ENCODE results near the gene GABRA5. TPM values are rescaled to one million over a fixed set of nuclear protein-coding genes. Genes with fewer than 3 reads are reported as not detected.

Gene GABRA5
- total and polyA plus RNA-seq, 2 experiments from 2014 or later: 11.5 to 25.9 TPM

DNA sequence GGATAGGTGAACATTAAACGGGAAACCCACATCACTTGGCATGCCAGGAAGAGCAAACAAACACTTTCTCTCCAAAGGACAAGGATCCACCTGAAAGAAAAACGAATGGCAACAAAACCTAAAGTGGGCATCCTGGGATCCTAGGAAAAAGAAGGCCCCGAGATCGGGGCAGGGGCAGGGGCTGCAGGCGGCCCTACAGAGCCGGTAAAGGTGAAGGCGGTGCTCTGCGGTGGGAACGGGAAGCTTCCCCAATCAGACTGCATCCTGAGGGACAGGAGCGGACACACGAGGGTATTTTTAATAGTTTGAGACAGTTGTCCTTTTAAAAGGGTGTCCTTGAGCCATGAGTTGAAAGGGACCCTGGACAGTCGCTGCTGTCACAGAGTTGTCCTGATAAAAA is 24.9 kb upstream of the GABRA5 start:
- H3K27me3 Mint-ChIP-seq (ENCODE audit: insufficient read depth, low read depth, poor library complexity): peaks cover 13% of the 10 kb centered on the region
- peak overlapping the region; percentile 97 for H2AFZ ChIP-seq
- H3K4me3 Mint-ChIP-seq: peak overlapping the region; percentile 60
- H3F3A ChIP-seq (replicated peaks; ENCODE audit: low read depth): 0 out of 2 replicates have a peak, but pooled peaks cover 4% of the 10 kb centered on the region
- H3K4me1 ChIP-seq (ENCODE audit: insufficient read depth): peaks cover 41% of the 10 kb centered on the region
- TF ChIP-seq EZH2phosphoT487 (IDR thresholded peaks at IDR 0.05; ENCODE audit: unreplicated experiment) (no peak), CTCF (conservative IDR thresholded peaks at IDR 0.05; ENCODE audit: low read depth in 2 of 2) (no peak), POLR2AphosphoS5 (IDR thresholded peaks at IDR 0.05; ENCODE audit: low read depth) (no peak), STAT1 (IDR thresholded peaks at IDR 0.05; ENCODE audit: unreplicated experiment) (no peak), ETS1 (IDR thresholded peaks at IDR 0.05) (no peak)
- H3K27ac ChIP-seq (ENCODE audit: low read depth): peak overlapping the region; percentile 46; the same call in 1 of the 2 replicates
- peaks cover 35% of the 10 kb centered on the region for H3K4me1 Mint-ChIP-seq
- no peaks in the 10 kb centered on the region for H3K9me2 ChIP-seq (ENCODE audit: insufficient read depth)
- peak overlapping the region; percentile 80; the same call in 1 of the 2 replicates for H3K27ac Mint-ChIP-seq
- H3K4me3 ChIP-seq: peak overlapping the region; percentile 41
- peaks cover 9% of the 10 kb centered on the region; the same call in 2 of the 3 replicates for H3K36me3 Mint-ChIP-seq (ENCODE audit: low read depth)
- H3K27me3 ChIP-seq (ENCODE audit: insufficient read depth): no peaks in the 10 kb centered on the region
- no peaks in the 10 kb centered on the region for H3K79me2 ChIP-seq (replicated peaks; ENCODE audit: insufficient read depth)
- H3K36me3 ChIP-seq (ENCODE audit: insufficient read depth): no peaks in the 10 kb centered on the region
- peak; percentile 38 for DNase-seq (ENCODE audit: low spot score)
- ATAC-seq: peak; percentile 55
- H3K4me2 ChIP-seq: peak overlapping the region; percentile 69
- peaks cover 10% of the 10 kb centered on the region for H3K9me3 Mint-ChIP-seq
- no peaks in the 10 kb centered on the region for H4K20me1 ChIP-seq (replicated peaks; ENCODE audit: insufficient read depth)

DNA sequence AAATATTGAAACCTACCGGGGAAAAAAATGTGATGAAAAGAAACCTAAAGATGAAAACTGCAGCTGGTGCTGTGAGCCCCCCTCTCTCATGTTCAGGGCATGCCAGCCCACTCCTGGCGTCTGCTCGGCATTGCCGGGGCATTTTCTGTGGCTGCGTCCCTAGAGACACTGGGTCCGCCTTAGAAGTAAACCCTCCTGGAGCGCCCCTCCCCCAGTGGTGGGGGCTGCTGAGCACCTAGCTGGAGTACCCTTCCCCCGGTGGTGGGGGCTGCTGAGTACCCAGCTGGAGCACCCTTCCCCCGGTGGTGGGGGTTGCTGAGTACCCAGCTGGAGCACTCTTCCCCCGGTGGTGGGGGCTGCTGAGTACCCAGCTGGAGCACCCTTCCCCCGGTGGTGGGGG is 24.5 kb upstream of the GABRA5 start:
- Histone ChIP-seq H3F3A (replicated peaks; ENCODE audit: low read depth) (0 out of 2 replicates have a peak, but pooled peaks cover 4% of the 10 kb centered on the region), H3K4me2 (peak overlapping the region; percentile 69), H4K20me1 (replicated peaks; ENCODE audit: insufficient read depth) (no peaks in the 10 kb centered on the region), H3K27ac (ENCODE audit: low read depth) (no peak overlapping the region), H3K4me1 (ENCODE audit: insufficient read depth) (peaks cover 42% of the 10 kb centered on the region), H2AFZ (peak overlapping the region; percentile 97), H3K27me3 (ENCODE audit: insufficient read depth) (no peaks in the 10 kb centered on the region), H3K36me3 (ENCODE audit: insufficient read depth) (no peaks in the 10 kb centered on the region), H3K4me3 (peak overlapping the region; percentile 41), H3K9me2 (ENCODE audit: insufficient read depth) (peaks cover 2% of the 10 kb centered on the region; the same call in 1 of the 2 replicates), H3K79me2 (replicated peaks; ENCODE audit: insufficient read depth) (no peaks in the 10 kb centered on the region)
- H3K27me3 Mint-ChIP-seq (ENCODE audit: insufficient read depth, low read depth, poor library complexity): peaks cover 13% of the 10 kb centered on the region
- H3K4me1 Mint-ChIP-seq: peaks cover 36% of the 10 kb centered on the region
- peaks cover 6% of the 10 kb centered on the region; the same call in 2 of the 3 replicates for H3K36me3 Mint-ChIP-seq (ENCODE audit: low read depth)
- ATAC-seq: peak; percentile 31
- H3K4me3 Mint-ChIP-seq: peak overlapping the region; percentile 60
- TF ChIP-seq ZNF114 (CRISPR knock-in tag; IDR thresholded peaks at IDR 0.05) (no peak), CREB1 (CRISPR knock-in tag; IDR thresholded peaks at IDR 0.05; ENCODE audit: low read depth) (no peak), CTCF (conservative IDR thresholded peaks at IDR 0.05; ENCODE audit: low read depth in 2 of 2) (no peak), ZNF331 (CRISPR knock-in tag; IDR thresholded peaks at IDR 0.05; ENCODE audit: low read depth) (no peak), EZH2phosphoT487 (IDR thresholded peaks at IDR 0.05; ENCODE audit: unreplicated experiment) (no peak)
- peak overlapping the region; percentile 80; the same call in 1 of the 2 replicates for H3K27ac Mint-ChIP-seq
- DNase-seq (ENCODE audit: low spot score): peak; percentile 51
- peaks cover 6% of the 10 kb centered on the region for H3K9me3 Mint-ChIP-seq

Measured in GM23338 (cell line).